Ascending aorta (tissue), 2 donors: Measurements from ENCODE around the gene LGALS7. TPM values are rescaled to one million over a fixed set of nuclear protein-coding genes. Genes with fewer than 3 reads are reported as not detected.

Experiments used
- DNase-seq, 2 donors: peaks; one replicate each; pipeline ENCODE4 v3.0.0-alpha.2; 2019; ENCODE audit warnings: low spot score in 2 of 2
- H3K27ac ChIP-seq, 2 donors: fragments of 200-600 bp; sonication (generic); one replicate each; pipeline ENCODE4 v1.5.1; 2016 to 2017; ENCODE audit warnings: mild to moderate bottlenecking in 1 of 2
- H3K27me3 ChIP-seq: fragments of 200-600 bp; sonication (generic); one replicate; pipeline ENCODE4 v1.5.1; 2017
- H3K36me3 ChIP-seq, 2 donors: fragments of 200-600 bp; sonication (generic); one replicate each; pipeline ENCODE4 v1.5.1; 2016
- H3K4me1 ChIP-seq, 2 donors: fragments of 200-600 bp; sonication (generic); one replicate each; pipeline ENCODE4 v1.5.1; 2016 to 2017; ENCODE audit warnings: mild to moderate bottlenecking in 1 of 2
- H3K4me3 ChIP-seq, 2 donors: fragments of 200-600 bp; sonication (generic); one replicate each; pipeline ENCODE4 v1.5.1; 2016 to 2017; ENCODE audit warnings: mild to moderate bottlenecking in 1 of 2
- H3K9me3 ChIP-seq, 2 donors: fragments of 200-600 bp; sonication (generic); one replicate each; pipeline ENCODE4 v1.5.1; 2016
- intact Hi-C: fragments of 100-400 bp; cut with DNase I; formaldehyde crosslinking; loops from one replicate; pipeline ENCODE4 v1.15.1; 2023
- total RNA-seq: library from RNA; depleted of rRNA; stranded (reverse); fragments of >200 nt; gene quantifications from one replicate; pipeline ENCODE4 v1.1.0, GENCODE V29; 2016
- TF ChIP-seq, protein P1 (sequence below), 3 experiments: fragments of 200-600 bp in 2 of 3; fragments of 450-650 bp in 1 of 3; sonication (generic) in 2 of 3; IDR thresholded peaks; one replicate each; pipeline ENCODE4 v1.5.1; 2016 to 2019; ENCODE audit warnings: antibody characterized with exemption in 3 of 3, mild to moderate bottlenecking in 1 of 3, moderate library complexity in 1 of 3

Gene LGALS7
- total RNA-seq, 1 donor from 2014 or later: not detected

DNA sequence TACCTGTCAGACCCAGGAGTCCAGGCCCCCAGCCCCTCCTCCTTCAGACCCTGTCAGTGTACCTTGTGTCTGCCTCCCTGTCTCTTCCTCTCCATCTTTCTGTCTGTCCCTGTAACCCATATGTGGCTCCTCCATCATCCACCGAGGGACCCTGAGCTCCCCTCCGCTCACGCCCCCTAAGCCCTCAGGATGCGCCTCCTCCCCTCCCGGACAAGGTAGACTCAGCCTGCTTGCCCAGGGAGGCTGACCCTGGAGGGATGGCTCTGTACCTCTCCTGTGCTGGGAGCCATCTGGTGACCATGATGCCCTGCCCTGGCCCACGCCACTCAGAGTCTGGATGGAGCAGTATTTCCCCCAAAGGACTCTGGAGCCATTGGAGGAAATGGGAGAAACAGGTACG is 28.0 kb downstream of the LGALS7 start:
- TF ChIP-seq, protein P1, sequence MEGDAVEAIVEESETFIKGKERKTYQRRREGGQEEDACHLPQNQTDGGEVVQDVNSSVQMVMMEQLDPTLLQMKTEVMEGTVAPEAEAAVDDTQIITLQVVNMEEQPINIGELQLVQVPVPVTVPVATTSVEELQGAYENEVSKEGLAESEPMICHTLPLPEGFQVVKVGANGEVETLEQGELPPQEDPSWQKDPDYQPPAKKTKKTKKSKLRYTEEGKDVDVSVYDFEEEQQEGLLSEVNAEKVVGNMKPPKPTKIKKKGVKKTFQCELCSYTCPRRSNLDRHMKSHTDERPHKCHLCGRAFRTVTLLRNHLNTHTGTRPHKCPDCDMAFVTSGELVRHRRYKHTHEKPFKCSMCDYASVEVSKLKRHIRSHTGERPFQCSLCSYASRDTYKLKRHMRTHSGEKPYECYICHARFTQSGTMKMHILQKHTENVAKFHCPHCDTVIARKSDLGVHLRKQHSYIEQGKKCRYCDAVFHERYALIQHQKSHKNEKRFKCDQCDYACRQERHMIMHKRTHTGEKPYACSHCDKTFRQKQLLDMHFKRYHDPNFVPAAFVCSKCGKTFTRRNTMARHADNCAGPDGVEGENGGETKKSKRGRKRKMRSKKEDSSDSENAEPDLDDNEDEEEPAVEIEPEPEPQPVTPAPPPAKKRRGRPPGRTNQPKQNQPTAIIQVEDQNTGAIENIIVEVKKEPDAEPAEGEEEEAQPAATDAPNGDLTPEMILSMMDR (IDR thresholded peaks at IDR 0.05): no peak
- DNase-seq: no peak
- no peaks in the 10 kb centered on the region for H3K9me3 ChIP-seq
- no peaks in the 10 kb centered on the region for H3K4me1 ChIP-seq
- no peak overlapping the region for H3K4me3 ChIP-seq
- no peaks in the 10 kb centered on the region for H3K27me3 ChIP-seq
- intact Hi-C loops: no loop called here
- H3K27ac ChIP-seq: no peak overlapping the region
- H3K36me3 ChIP-seq: no peaks in the 10 kb centered on the region

DNA sequence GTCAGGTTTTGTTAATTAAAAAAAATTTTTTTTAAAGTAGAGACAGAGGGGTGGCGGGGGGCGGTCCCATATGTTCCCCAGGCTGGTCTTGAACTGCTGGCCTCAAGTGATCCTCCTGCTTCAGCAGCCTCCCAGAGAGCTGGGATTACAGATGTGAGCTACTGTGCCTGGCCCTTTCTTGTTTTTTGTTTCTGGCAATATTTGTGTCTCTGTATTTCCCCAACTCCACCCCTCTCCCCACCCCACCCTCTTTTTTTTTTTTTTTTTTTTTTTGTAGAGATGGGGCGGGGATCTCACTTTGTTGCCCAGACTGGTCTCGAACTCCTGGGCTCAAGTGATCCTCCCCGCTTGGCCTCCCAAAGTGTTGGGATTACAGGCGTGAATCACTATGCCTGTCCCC is 28.4 kb downstream of the LGALS7 start:
- intact Hi-C loops: no loop called here
- TF ChIP-seq, protein P1 (IDR thresholded peaks at IDR 0.05): no peak
- H3K27me3 ChIP-seq: no peaks in the 10 kb centered on the region
- no peak for DNase-seq
- H3K36me3 ChIP-seq: no peaks in the 10 kb centered on the region
- no peak overlapping the region for H3K27ac ChIP-seq
- no peaks in the 10 kb centered on the region for H3K4me1 ChIP-seq
- no peaks in the 10 kb centered on the region for H3K9me3 ChIP-seq
- H3K4me3 ChIP-seq: no peak overlapping the region

- Histone ChIP-seq H3K36me3 (no peaks in the 10 kb centered on the region), H3K4me3 (no peak within 1 kb of the TSS), H3K27ac (no peak within 1 kb of the TSS), H3K27me3 (no peaks in the 10 kb centered on the region), H3K4me1 (no peaks in the 10 kb centered on the region), H3K9me3 (no peaks in the 10 kb centered on the region)
- intact Hi-C loops: no loop called here
- no peak for DNase-seq
- TF ChIP-seq, protein P1 (IDR thresholded peaks at IDR 0.05): no peak
Observed at GRCh38 chr19:38744298-38744681, 29.0 kb downstream of the LGALS7 start, which contains the start of gene CAPN12. Gene CAPN12, minus strand, starts transcription at chr19:38744474. Its CDS starts 309 bp downstream, at chr19:38744165.

GRCh38 chr19:38743394-38744297 is 29.7 kb downstream of the LGALS7 start:
- TF ChIP-seq, protein P1 (IDR thresholded peaks at IDR 0.05): no peak
- Histone ChIP-seq H3K4me1 (no peaks in the 10 kb centered on the region), H3K9me3 (no peaks in the 10 kb centered on the region), H3K27ac (no peak overlapping the region), H3K27me3 (no peaks in the 10 kb centered on the region), H3K36me3 (no peaks in the 10 kb centered on the region), H3K4me3 (no peak overlapping the region)
- intact Hi-C loops: no loop called here
- DNase-seq: no peak

- intact Hi-C loops: no loop called here
- Histone ChIP-seq H3K27ac (no peak overlapping the region), H3K27me3 (no peaks in the 10 kb centered on the region), H3K4me1 (no peaks in the 10 kb centered on the region), H3K9me3 (no peaks in the 10 kb centered on the region), H3K36me3 (no peaks in the 10 kb centered on the region), H3K4me3 (no peak overlapping the region)
- no peak for DNase-seq
- TF ChIP-seq, protein P1 (IDR thresholded peaks at IDR 0.05): no peak
Observed at GRCh38 chr19:38742906-38743305, 30.4 kb downstream of the LGALS7 start.
